Gastrocnemius medialis (tissue), 4 donors: Measurements from ENCODE around the gene EDA2R. TPM values are rescaled to one million over a fixed set of nuclear protein-coding genes. Genes with fewer than 3 reads are reported as not detected.
A peak's percentile ranks its signal among the peaks of the same experiment; 100 is the strongest.

Source experiments
- ATAC-seq, 2 donors: fragments of 150-250 bp; one replicate each; pipeline ENCODE4 v1.9.1; 2016
- DNase-seq, 2 donors: peaks; one replicate each; pipeline ENCODE4 v3.0.0-alpha.2; 2019
- H3K27ac ChIP-seq, 4 donors: fragments of 200-600 bp; sonication (generic); 1 replicate in 1 of 4; 2 replicates in 3 of 4; pipeline ENCODE4 v1.5.1; 2016 to 2018; ENCODE audit warnings: mild to moderate bottlenecking in 2 of 4, moderate library complexity in 1 of 4
- H3K27me3 ChIP-seq, 3 donors: fragments of 200-600 bp; sonication (generic) in 2 of 3; 1 replicate in 1 of 3; 2 replicates in 2 of 3; pipeline versions ENCODE4 v1.5.1 to v1.6.0; 2016 to 2019; ENCODE audit warnings: mild to moderate bottlenecking in 1 of 3, moderate library complexity in 1 of 3
- H3K36me3 ChIP-seq, 2 donors: fragments of 200-600 bp; sonication (generic) in 1 of 2; one replicate each; pipeline ENCODE4 v1.5.1; 2017 to 2018
- H3K4me1 ChIP-seq, 2 donors: fragments of 200-600 bp; sonication (generic) in 1 of 2; one replicate each; pipeline ENCODE4 v1.5.1; 2016 to 2017; ENCODE audit warnings: mild to moderate bottlenecking in 2 of 2
- H3K4me3 ChIP-seq, 4 donors: fragments of 200-600 bp; sonication (generic) in 3 of 4; 1 replicate in 1 of 4; 2 replicates in 3 of 4; pipeline ENCODE4 v1.5.1; 2016 to 2019; ENCODE audit warnings: mild to moderate bottlenecking in 2 of 4
- H3K9me3 ChIP-seq, 3 donors: fragments of 200-600 bp; sonication (generic) in 2 of 3; 1 replicate in 1 of 3; 2 replicates in 2 of 3; pipeline ENCODE4 v1.5.1; 2016 to 2019
- POLR2A ChIP-seq, 2 donors: fragments of 450-650 bp; IDR thresholded peaks; one replicate each; pipeline ENCODE4 v1.6.1; 2017; ENCODE audit warnings: antibody characterized with exemption in 2 of 2, mild to moderate bottlenecking in 2 of 2, moderate library complexity in 2 of 2
- in situ Hi-C, 4 donors: fragments of 200-750 bp; cut with MboI; loops; one replicate each; pipeline versions ENCODE4 v1.15.0 to v1.8.0; 2017; ENCODE audit warnings: low sequenced_read_pairs in 4 of 4
- intact Hi-C: fragments of 100-400 bp; cut with DNase I; formaldehyde crosslinking; loops from one replicate; pipeline ENCODE4 v1.15.1; 2023; ENCODE audit warnings: low total_unique reads
- total RNA-seq, 4 donors: library from RNA; depleted of rRNA; stranded (reverse); fragments of >200 nt; gene quantifications; one replicate each; pipeline versions ENCODE4 v1.1.0 to v1.2.3, GENCODE V29; 2016
- TF ChIP-seq, protein P1 (sequence below), 5 experiments: fragments of 450-650 bp in 3 of 5; fragments of 200-600 bp in 2 of 5; sonication (generic) in 2 of 5; IDR thresholded peaks in 4 of 5; conservative IDR thresholded peaks in 1 of 5; 1 replicate in 4 of 5; 2 replicates in 1 of 5; pipeline ENCODE4 v1.5.1; 2016 to 2019; ENCODE audit warnings: antibody characterized with exemption in 5 of 5, mild to moderate bottlenecking in 3 of 5, moderate library complexity in 3 of 5

The EDA2R gene, protein sequence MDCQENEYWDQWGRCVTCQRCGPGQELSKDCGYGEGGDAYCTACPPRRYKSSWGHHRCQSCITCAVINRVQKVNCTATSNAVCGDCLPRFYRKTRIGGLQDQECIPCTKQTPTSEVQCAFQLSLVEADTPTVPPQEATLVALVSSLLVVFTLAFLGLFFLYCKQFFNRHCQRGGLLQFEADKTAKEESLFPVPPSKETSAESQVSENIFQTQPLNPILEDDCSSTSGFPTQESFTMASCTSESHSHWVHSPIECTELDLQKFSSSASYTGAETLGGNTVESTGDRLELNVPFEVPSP
- total RNA-seq, result under 1 TPM in 3 of 4 donors, not detected in 1; 0.09 to 0.26 (median 0.10) TPM

DNA sequence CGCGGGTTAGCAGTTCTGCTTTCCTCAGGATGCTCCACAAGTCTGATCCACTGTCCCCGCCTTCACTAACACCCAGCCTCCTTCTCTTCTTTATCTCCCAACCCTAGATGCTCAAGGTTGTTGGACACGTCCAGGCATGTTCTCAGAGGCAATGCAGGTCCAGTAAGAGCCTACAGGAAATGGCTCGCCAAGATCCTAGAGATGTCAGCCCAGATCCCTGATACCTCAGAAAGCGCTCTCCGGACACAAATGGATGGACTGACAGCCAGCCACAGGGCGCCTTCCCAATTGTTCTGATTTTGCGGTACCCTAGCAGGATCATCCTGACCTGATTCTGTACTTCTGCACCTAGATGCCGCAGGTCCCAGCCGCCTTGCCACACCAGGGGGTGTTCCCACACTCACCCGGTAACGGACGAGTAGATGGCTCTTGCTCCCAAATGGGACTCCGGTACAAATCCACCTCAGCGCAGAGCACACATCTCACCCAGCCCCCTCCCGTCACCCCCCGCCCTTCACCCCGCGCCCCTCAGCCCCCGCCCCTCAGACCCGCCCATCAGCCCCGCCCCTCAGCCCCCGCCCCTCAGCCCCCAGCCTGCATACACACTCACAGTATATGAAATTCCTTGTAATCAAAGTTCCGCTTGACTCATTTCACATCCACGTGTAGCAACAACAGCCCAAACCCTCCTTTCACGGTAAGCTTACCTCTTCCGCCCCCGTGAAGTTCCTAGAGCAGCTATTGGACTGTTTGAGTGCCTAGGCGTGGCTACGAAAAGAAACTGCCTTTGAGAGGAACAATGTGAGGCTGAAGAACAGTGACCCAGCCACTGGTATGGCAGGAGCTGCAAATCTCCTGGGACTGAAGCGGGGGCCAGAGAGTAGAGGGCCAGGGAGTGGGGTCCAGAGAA, at the start of gene EDA2R:
TSS of gene EDA2R (minus strand) at position 488 of the 910 bp plus-strand sequence. CDS start 23,058 bp downstream, outside the sequence.
- intact Hi-C loops (no loop called here), in situ Hi-C loops (no loop called here)
- DNase-seq, result no peak
- Histone ChIP-seq H3K27me3 (no peaks in the 10 kb centered on the region), H3K27ac (no peak within 1 kb of the TSS), H3K4me1 (no peaks in the 10 kb centered on the region), H3K36me3 (no peaks in the 10 kb centered on the region), H3K4me3 (peak within 1 kb of the TSS in 2 of 4 donors; percentile 37), H3K9me3 (no peaks in the 10 kb centered on the region)
- peak in 1 of 2 donors; percentile 36 for ATAC-seq
- TF ChIP-seq, protein P1, sequence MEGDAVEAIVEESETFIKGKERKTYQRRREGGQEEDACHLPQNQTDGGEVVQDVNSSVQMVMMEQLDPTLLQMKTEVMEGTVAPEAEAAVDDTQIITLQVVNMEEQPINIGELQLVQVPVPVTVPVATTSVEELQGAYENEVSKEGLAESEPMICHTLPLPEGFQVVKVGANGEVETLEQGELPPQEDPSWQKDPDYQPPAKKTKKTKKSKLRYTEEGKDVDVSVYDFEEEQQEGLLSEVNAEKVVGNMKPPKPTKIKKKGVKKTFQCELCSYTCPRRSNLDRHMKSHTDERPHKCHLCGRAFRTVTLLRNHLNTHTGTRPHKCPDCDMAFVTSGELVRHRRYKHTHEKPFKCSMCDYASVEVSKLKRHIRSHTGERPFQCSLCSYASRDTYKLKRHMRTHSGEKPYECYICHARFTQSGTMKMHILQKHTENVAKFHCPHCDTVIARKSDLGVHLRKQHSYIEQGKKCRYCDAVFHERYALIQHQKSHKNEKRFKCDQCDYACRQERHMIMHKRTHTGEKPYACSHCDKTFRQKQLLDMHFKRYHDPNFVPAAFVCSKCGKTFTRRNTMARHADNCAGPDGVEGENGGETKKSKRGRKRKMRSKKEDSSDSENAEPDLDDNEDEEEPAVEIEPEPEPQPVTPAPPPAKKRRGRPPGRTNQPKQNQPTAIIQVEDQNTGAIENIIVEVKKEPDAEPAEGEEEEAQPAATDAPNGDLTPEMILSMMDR (IDR thresholded peaks at IDR 0.05 in 4 of 5, conservative IDR thresholded peaks at IDR 0.05 in 1 of 5), result no peak
- no peak for TF ChIP-seq POLR2A (IDR thresholded peaks at IDR 0.05)

DNA sequence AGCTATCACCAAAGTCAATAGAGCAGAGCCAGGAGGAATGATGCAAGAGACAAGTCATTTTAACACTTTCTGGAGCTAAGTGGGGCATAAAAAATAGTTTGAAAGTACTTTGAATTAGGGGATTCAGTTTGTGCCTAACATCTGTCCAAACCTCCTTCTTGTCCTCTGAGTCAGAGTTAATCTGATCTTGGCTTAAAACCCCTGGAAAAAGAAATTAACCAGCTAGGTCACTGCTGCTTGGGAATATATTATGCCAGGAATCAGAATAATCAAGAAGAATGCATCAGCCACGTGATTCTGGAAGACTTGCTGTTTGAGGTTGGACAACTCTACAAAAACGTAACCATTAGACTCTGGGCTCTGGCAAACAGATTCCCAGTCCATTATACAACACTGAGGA, 45.3 kb upstream of the EDA2R start:
- H3K4me1 ChIP-seq, result no peaks in the 10 kb centered on the region
- H3K9me3 ChIP-seq, result no peaks in the 10 kb centered on the region
- ATAC-seq (no peak), DNase-seq (no peak)
- TF ChIP-seq, protein P1 (IDR thresholded peaks at IDR 0.05 in 4 of 5, conservative IDR thresholded peaks at IDR 0.05 in 1 of 5), result no peak
- no peak for TF ChIP-seq POLR2A (IDR thresholded peaks at IDR 0.05)
- in situ Hi-C loops, result no loop called here
- no peaks in the 10 kb centered on the region for H3K27me3 ChIP-seq
- H3K4me3 ChIP-seq, result no peak overlapping the region
- H3K36me3 ChIP-seq, result no peaks in the 10 kb centered on the region
- intact Hi-C loops, result no loop called here
- no peak overlapping the region for H3K27ac ChIP-seq

DNA sequence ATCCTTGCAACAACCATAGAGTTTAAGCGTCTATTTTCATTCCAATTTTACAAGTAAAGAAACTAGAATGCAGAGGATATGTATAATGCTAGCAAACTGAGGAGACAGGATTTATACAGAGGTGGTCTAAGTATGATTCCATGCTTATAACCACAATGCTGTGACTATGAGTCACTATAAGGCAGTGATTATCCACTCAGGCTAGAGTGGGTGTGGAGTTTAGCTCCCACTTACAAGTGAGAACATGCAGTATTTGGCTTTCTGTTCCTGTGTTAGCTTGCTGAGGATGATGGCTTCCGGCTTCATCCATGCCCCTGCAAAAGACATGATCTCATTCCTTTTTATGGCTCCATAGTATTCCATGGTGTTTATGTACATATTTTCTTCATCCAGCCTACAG, 41.6 kb upstream of the EDA2R start:
- ATAC-seq, result no peak
- intact Hi-C loops (no loop called here), in situ Hi-C loops (no loop called here)

DNA sequence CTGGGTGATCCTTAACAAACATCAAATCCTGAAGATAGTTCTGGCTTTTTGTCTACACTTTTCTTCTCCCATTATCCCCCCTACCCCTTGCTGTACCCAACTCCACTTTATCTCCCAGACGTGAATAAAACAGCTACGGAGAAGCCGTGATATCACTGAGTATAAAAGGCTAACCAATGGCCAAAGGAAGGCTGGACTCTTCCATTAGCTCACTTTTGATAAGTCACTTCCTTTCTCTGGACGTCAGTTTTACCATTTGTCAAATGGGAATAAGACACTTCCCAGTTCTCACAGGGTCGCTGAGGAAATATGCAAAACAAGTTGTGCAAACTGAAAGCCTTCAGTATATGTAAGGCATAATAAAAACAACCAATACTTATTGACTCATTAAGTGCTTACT, 38.6 kb upstream of the EDA2R start:
- H3K4me1 ChIP-seq, result no peaks in the 10 kb centered on the region
- no peak for TF ChIP-seq POLR2A (IDR thresholded peaks at IDR 0.05)
- TF ChIP-seq, protein P1 (IDR thresholded peaks at IDR 0.05 in 4 of 5, conservative IDR thresholded peaks at IDR 0.05 in 1 of 5), result no peak
- intact Hi-C loops (no loop called here), in situ Hi-C loops (no loop called here)
- H3K27me3 ChIP-seq, result no peaks in the 10 kb centered on the region
- no peaks in the 10 kb centered on the region for H3K9me3 ChIP-seq
- H3K4me3 ChIP-seq, result no peak overlapping the region
- DNase-seq, result no peak
- H3K27ac ChIP-seq, result no peak overlapping the region
- H3K36me3 ChIP-seq, result no peaks in the 10 kb centered on the region
- ATAC-seq, result no peak

More for the DNA sequence above, 41.6 kb upstream of the EDA2R start:
- Histone ChIP-seq H3K4me3 (no peak overlapping the region), H3K9me3 (no peaks in the 10 kb centered on the region), H3K27ac (no peak overlapping the region), H3K36me3 (no peaks in the 10 kb centered on the region), H3K4me1 (no peaks in the 10 kb centered on the region), H3K27me3 (no peaks in the 10 kb centered on the region)
- no peak for DNase-seq
- TF ChIP-seq POLR2A (IDR thresholded peaks at IDR 0.05), result no peak
- TF ChIP-seq, protein P1 (IDR thresholded peaks at IDR 0.05 in 4 of 5, conservative IDR thresholded peaks at IDR 0.05 in 1 of 5), result no peak
